Mesenchymal stem cell (in vitro differentiated cells and primary cell): ENCODE data around the gene IGF2BP2.

Experiments used
- DNase-seq: peaks from one replicate; pipeline ENCODE4 v3.0.0-alpha.2; 2013
- H2AFZ ChIP-seq: one replicate; pipeline ENCODE4 v1.6.1; 2013; ENCODE audit warnings: low read depth, mild to moderate bottlenecking, control low read depth, inconsistent platforms, low read length, moderate library complexity
- H2AK5ac ChIP-seq: 2 replicates; pipeline ENCODE4 v1.6.1; 2013; ENCODE audit warnings: low read length, moderate library complexity, mild to moderate bottlenecking, inconsistent platforms; ENCODE audit not compliant: severe bottlenecking
- H2BK120ac ChIP-seq: one replicate; pipeline ENCODE4 v1.6.1; 2013; ENCODE audit warnings: low read depth, mild to moderate bottlenecking, inconsistent platforms, low read length, moderate library complexity
- H2BK12ac ChIP-seq, 2 experiments: one replicate each; pipeline ENCODE4 v1.6.1; 2013; ENCODE audit warnings: inconsistent platforms in 2 of 2, low read length in 2 of 2, mild to moderate bottlenecking in 2 of 2, moderate library complexity in 2 of 2, control low read depth in 1 of 2
- H2BK15ac ChIP-seq: one replicate; pipeline ENCODE4 v1.6.1; 2013; ENCODE audit warnings: mild to moderate bottlenecking, low read depth, inconsistent platforms; ENCODE audit not compliant: poor library complexity, severe bottlenecking
- H2BK5ac ChIP-seq: 2 replicates; pipeline ENCODE4 v1.6.1; 2013; ENCODE audit warnings: low read depth, mild to moderate bottlenecking, low read length, control low read depth, inconsistent platforms; ENCODE audit not compliant: poor library complexity, severe bottlenecking
- H3K14ac ChIP-seq, 2 experiments: one replicate each; pipeline ENCODE4 v1.6.1; 2013; ENCODE audit warnings: inconsistent platforms in 2 of 2, low read length in 2 of 2, control low read depth in 1 of 2, mild to moderate bottlenecking in 1 of 2, moderate library complexity in 1 of 2
- H3K18ac ChIP-seq, 2 experiments: one replicate each; pipeline ENCODE4 v1.6.1; 2013; ENCODE audit warnings: inconsistent platforms in 2 of 2, low read length in 2 of 2, control low read depth in 1 of 2, low read depth in 1 of 2, mild to moderate bottlenecking in 1 of 2
- H3K23ac ChIP-seq, 2 experiments: one replicate each; pipeline ENCODE4 v1.6.1; 2013; ENCODE audit warnings: inconsistent platforms in 2 of 2, low read length in 2 of 2, mild to moderate bottlenecking in 2 of 2, moderate library complexity in 2 of 2, control low read depth in 1 of 2
- H3K27ac ChIP-seq: 2 replicates; pipeline ENCODE4 v1.5.1; 2013; ENCODE audit warnings: mild to moderate bottlenecking, moderate library complexity, low read length, control low read depth, inconsistent platforms; ENCODE audit not compliant: poor library complexity, severe bottlenecking
- H3K27me3 ChIP-seq, 2 experiments: 2 replicates each; pipeline versions ENCODE4 v1.6.1 to v1.7.0; 2013; ENCODE audit warnings: low read length in 2 of 2, mild to moderate bottlenecking in 2 of 2, moderate library complexity in 2 of 2, control low read depth in 1 of 2, inconsistent platforms in 1 of 2; ENCODE audit not compliant: control insufficient read depth in 1 of 2, insufficient read depth in 1 of 2
- H3K36me3 ChIP-seq, 2 experiments: 2 replicates each; pipeline versions ENCODE4 v1.6.1 to v1.7.0; 2013; ENCODE audit warnings: low read length in 2 of 2, control low read depth in 1 of 2, inconsistent platforms in 1 of 2, low read depth in 1 of 2, mild to moderate bottlenecking in 1 of 2; ENCODE audit not compliant: insufficient read depth in 2 of 2, control insufficient read depth in 1 of 2
- H3K4ac ChIP-seq, 2 experiments: one replicate each; pipeline ENCODE4 v1.6.1; 2013; ENCODE audit warnings: inconsistent platforms in 2 of 2, low read length in 2 of 2, mild to moderate bottlenecking in 2 of 2, moderate library complexity in 2 of 2, control low read depth in 1 of 2, low read depth in 1 of 2
- H3K4me1 ChIP-seq: 2 replicates; pipeline ENCODE4 v1.6.1; 2013; ENCODE audit warnings: low read depth, low read length, control low read depth; ENCODE audit not compliant: control insufficient read depth, insufficient read depth
- H3K4me2 ChIP-seq: 2 replicates; pipeline ENCODE4 v1.6.1; 2013; ENCODE audit warnings: low read length, mild to moderate bottlenecking, inconsistent platforms; ENCODE audit not compliant: poor library complexity, severe bottlenecking
- H3K4me3 ChIP-seq, 2 experiments: 2 replicates each; pipeline versions ENCODE4 v1.5.1 to v1.7.0; 2013; ENCODE audit warnings: low read length in 2 of 2, mild to moderate bottlenecking in 2 of 2, control low read depth in 1 of 2, low read depth in 1 of 2; ENCODE audit not compliant: insufficient read depth in 1 of 2
- H3K79me1 ChIP-seq: replicated peaks from 2 replicates; pipeline ENCODE4 v1.6.1; 2013; ENCODE audit warnings: mild to moderate bottlenecking, control low read depth, low read length, inconsistent platforms; ENCODE audit not compliant: poor library complexity, severe bottlenecking
- H3K9ac ChIP-seq: 2 replicates; pipeline ENCODE4 v1.7.0; 2013; ENCODE audit warnings: mild to moderate bottlenecking, low read length, moderate library complexity
- H3K9me3 ChIP-seq: 2 replicates; pipeline ENCODE4 v1.7.0; 2013; ENCODE audit warnings: mild to moderate bottlenecking, low read length; ENCODE audit not compliant: control insufficient read depth
- H4K8ac ChIP-seq: one replicate; pipeline ENCODE4 v1.6.1; 2013; ENCODE audit warnings: inconsistent platforms, mild to moderate bottlenecking, low read length, moderate library complexity
- H4K91ac ChIP-seq: one replicate; pipeline ENCODE4 v1.6.1; 2013; ENCODE audit warnings: mild to moderate bottlenecking, low read length, inconsistent platforms
- WGBS: methylation state at CpG from one replicate; pipeline ENCODE4 v1.1.7; 2013; ENCODE audit warnings: mixed read lengths; 5-methylcytosine and 5-hydroxymethylcytosine counted together

The IGF2BP2 gene

GRCh38 chr3:185631508-185632206, 193.2 kb downstream of the IGF2BP2 start:
- Histone ChIP-seq H3K14ac (no peak overlapping the region), H2BK15ac (no peak overlapping the region), H3K23ac (no peak overlapping the region), H3K4me1 (no peaks in the 10 kb centered on the region), H3K4ac (no peak overlapping the region), H3K4me2 (no peak overlapping the region), H3K36me3 (peaks cover 13 to 35% of the 10 kb centered on the region in 2 experiments), H3K9ac (no peak overlapping the region), H3K4me3 (no peak overlapping the region), H2BK12ac (no peak overlapping the region), H3K79me1 (no peaks in the 10 kb centered on the region), H3K27me3 (no peaks in the 10 kb centered on the region), H4K8ac (no peak overlapping the region), H3K18ac (no peak overlapping the region), H2BK120ac (no peak overlapping the region), H4K91ac (no peak overlapping the region), H2AK5ac (no peak overlapping the region), H3K27ac (no peak overlapping the region), H3K9me3 (no peaks in the 10 kb centered on the region), H2AFZ (no peak overlapping the region), H2BK5ac (no peak overlapping the region)
- WGBS = 97% methylated on average over 4 of the region's 7 CpGs
- DNase-seq = peak; percentile 39

DNA sequence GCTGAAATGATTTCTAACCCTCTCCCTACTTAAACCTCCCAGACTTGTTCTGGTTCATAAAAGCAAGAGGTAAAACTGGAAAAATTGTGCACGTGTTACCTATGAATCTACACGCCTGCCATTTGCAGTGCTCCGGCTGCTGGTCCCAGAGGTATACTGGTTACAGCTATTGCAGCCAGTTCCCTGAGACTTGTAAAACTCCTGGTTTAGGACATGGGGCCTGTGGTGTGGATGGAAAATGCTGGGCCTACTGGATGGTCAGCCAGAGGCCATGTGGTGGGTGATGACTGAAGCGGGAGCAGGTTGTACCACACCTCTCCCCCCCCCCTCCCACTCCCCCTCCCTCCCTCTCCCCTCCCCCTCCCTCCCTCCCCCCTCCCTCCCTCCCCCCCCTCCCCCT, 193.7 kb downstream of the IGF2BP2 start:
- Histone ChIP-seq H3K27ac (no peak overlapping the region), H3K4ac (no peak overlapping the region), H3K27me3 (no peaks in the 10 kb centered on the region), H4K91ac (no peak overlapping the region), H2BK120ac (no peak overlapping the region), H3K9me3 (no peaks in the 10 kb centered on the region), H3K9ac (no peak overlapping the region), H2AK5ac (no peak overlapping the region), H3K4me2 (no peak overlapping the region), H2AFZ (no peak overlapping the region), H2BK15ac (no peak overlapping the region), H3K36me3 (peaks cover 17 to 38% of the 10 kb centered on the region in 2 experiments), H2BK12ac (no peak overlapping the region), H3K79me1 (no peaks in the 10 kb centered on the region), H4K8ac (peak overlapping the region; percentile 41), H3K23ac (no peak overlapping the region), H3K4me3 (no peak overlapping the region), H3K18ac (peak overlapping the region in 1 of 2 experiments; percentile 43), H3K14ac (no peak overlapping the region), H3K4me1 (no peaks in the 10 kb centered on the region), H2BK5ac (no peak overlapping the region)
- WGBS = 100% methylated on average over 3 of the region's 4 CpGs
- DNase-seq = peak; percentile 34

- Histone ChIP-seq H3K9me3 (no peaks in the 10 kb centered on the region), H3K23ac (no peak overlapping the region), H3K27ac (no peak overlapping the region), H2AFZ (no peak overlapping the region), H3K18ac (no peak overlapping the region), H4K91ac (no peak overlapping the region), H3K36me3 (peaks cover 17 to 47% of the 10 kb centered on the region in 2 experiments), H3K4me1 (no peaks in the 10 kb centered on the region), H2AK5ac (no peak overlapping the region), H2BK15ac (no peak overlapping the region), H2BK120ac (no peak overlapping the region), H2BK5ac (no peak overlapping the region), H3K4me3 (no peak overlapping the region), H3K4me2 (no peak overlapping the region), H2BK12ac (no peak overlapping the region), H3K79me1 (no peaks in the 10 kb centered on the region), H3K9ac (peak overlapping the region; percentile 36), H3K4ac (no peak overlapping the region), H3K14ac (no peak overlapping the region), H3K27me3 (no peaks in the 10 kb centered on the region), H4K8ac (no peak overlapping the region)
- 74% methylated on average over 5 of the region's 6 CpGs for WGBS
- DNase-seq = peak; percentile 33
These were observed 194.6 kb downstream of the IGF2BP2 start for GRCh38 chr3:185630182-185630622.

- no peaks in the 10 kb centered on the region for H3K79me1 ChIP-seq
- H3K27ac ChIP-seq = peak overlapping the region; percentile 11
- H3K4me1 ChIP-seq = no peaks in the 10 kb centered on the region
- 95% methylated on average over 3 of the region's 4 CpGs for WGBS
- H3K9ac ChIP-seq = peak overlapping the region; percentile 36
- no peak overlapping the region for H2BK15ac ChIP-seq
- no peak overlapping the region for H2BK12ac ChIP-seq
- H3K14ac ChIP-seq = no peak overlapping the region
- no peak overlapping the region for H3K4ac ChIP-seq
- H3K4me3 ChIP-seq = no peak overlapping the region
- peaks cover 17 to 48% of the 10 kb centered on the region in 2 experiments for H3K36me3 ChIP-seq
- no peak overlapping the region for H4K8ac ChIP-seq
- no peak overlapping the region for H2AFZ ChIP-seq
- H3K27me3 ChIP-seq = no peaks in the 10 kb centered on the region
- H2BK5ac ChIP-seq = no peak overlapping the region
- no peaks in the 10 kb centered on the region for H3K9me3 ChIP-seq
- H3K4me2 ChIP-seq = no peak overlapping the region
- DNase-seq = no peak
- no peak overlapping the region for H2AK5ac ChIP-seq
- H4K91ac ChIP-seq = no peak overlapping the region
- H3K18ac ChIP-seq = no peak overlapping the region
- H2BK120ac ChIP-seq = no peak overlapping the region
- no peak overlapping the region for H3K23ac ChIP-seq
These were observed 195.2 kb downstream of the IGF2BP2 start for GRCh38 chr3:185629554-185630181.
